HL-60/S4 treated with retinoic acid at 250 ng/mL for 4 days and 3 days (cell line): ENCODE measurements around the gene FCRL5.
"Not testable (repeated sequence)": the region's sequence is repeated elsewhere in the genome, so short reads cannot be mapped to it uniquely, and the experiment has no call there.

Experiments
- in situ Hi-C: fragments of 300-500 bp; cut with MboI; formaldehyde crosslinking; loops from 2 replicates; pipeline ENCODE4 v1.7.0; 2022; ENCODE audit warnings: low sequenced_read_pairs

Gene FCRL5

DNA sequence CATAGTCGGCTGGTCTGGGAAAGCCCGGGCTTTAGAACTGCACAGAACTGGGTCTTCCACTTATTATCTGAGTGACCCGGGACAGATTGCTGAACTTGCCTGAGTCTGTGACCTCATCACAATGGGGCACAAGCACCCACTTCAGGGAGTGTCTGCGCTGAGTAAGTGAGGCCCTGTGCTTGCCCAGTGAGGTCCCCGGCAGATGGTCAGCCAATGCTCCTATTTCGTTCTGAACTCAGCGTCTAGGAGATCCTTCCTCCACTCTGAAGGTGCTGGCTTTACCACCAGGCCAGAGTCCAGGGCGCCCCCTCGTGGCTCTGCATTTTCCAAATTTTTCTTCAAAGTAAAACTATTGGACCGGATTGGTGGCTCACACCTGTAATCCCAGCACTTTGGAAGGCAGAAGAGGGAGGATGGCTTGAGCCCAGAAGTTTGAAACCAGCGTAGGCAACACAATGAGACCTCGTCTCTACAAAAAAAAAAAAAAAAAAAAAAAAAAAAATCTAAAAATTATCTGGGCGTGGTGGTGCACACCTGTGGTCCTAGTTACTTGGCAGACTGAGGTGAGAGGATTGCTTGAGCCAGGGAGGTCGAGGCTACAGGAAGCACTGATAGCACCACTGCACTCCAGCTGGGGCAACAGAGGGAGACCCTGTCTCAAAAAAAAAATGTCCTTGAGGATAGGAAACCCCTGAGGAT lies 61.7 kb downstream of the FCRL5 start:
- in situ Hi-C loops = loop anchor here (5.0 to 10.0 kb wide), 2 partner anchors 103 to 296 kb away; no protein-coding TSS in a partner anchor

DNA sequence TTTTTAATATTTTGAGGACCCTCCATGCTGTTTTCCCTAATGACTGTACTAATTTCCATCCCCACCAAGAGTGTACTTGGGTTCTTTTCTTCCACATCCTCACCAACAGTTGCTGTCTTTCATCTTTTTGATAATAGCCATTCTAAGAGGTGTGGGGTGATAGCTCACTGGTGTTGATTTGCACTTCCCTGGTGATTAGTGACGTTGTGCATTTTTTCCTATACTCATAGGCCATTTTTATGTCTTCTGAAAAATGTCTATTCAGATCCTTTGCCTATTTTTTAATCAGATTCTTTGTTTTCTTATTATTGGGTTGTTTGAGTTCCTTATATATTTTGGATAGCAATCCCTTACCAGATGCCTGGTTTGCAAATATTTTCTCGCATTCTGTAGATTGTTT lies 64.2 kb downstream of the FCRL5 start:
- in situ Hi-C loops = no loop called here

DNA sequence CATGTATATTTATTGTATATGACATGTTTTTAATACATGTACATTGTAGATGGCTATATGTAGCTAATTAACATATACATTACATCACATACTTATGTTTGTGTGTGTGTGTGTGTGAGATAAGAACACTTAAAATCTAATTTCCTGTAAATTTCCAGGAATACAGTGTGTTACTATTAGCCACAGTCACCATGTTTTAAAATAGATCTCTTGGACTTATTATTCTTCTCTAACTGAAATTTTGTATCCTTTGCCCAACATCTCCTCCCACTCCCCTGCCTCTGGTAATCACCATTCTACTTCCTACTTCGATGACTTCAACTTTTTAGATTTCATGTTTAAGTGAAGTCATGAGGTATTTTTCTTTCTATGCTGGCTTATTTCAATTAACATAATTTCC lies 64.8 kb downstream of the FCRL5 start:
- in situ Hi-C loops = no loop called here

DNA sequence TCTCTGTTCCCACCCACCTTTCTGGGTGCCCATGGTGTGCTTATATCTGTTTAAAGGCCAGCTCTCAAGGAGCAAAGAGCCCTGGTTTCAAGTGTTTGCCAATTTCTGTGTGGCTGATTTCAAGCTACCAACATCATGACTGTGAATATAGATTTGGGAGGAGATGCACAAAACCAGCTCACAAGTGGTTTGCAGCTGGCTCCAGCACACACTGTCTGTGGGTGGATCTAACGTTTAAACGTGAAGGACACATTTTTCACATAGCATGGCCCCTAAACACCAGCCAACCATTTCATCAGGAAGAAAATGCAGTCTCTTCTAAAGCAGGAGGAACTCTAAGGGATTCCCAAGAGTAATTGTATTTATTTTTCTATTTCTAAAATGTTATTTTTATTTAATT lies 65.2 kb downstream of the FCRL5 start:
- in situ Hi-C loops = no loop called here

DNA sequence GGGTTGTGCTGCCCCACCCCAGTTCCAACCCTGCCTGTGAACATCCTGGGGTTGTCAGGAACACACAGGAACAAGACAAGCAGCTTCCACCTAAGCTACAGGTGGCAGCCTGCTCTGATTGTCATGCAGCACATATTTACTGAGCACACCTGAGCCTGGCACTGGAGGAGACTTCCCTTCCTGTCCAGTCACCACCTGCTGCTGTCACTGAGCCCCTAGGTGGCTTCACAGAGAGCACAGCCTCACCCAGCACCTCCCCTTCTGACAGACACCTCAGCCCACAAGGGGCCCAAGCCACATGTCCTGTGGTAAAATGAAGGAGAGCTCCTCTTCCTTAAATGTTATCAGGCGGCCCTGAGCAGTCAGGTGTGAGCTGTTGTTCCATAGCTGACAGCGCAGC lies 65.9 kb downstream of the FCRL5 start:
- in situ Hi-C loops = not testable (repeated sequence)

DNA sequence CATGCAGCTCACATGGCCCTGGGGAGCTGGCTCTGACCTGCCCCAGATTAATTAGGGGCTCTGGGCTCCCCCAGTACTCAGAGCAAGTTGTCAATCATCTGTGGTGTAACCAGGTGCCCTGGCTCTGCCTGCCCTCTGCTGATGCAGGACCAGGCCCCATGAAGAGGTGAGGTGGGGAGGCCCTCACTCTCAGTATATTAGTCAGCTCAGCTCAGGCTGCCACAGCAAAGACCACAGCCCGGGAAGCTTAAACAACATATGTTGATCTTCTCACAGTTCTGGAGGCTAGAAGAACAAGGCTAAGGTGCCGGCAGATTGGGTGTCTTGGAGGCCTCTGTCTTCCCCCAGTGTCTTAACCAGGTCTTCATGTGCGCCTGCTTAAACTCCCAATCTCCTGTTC lies 66.5 kb downstream of the FCRL5 start:
- in situ Hi-C loops = no loop called here

DNA sequence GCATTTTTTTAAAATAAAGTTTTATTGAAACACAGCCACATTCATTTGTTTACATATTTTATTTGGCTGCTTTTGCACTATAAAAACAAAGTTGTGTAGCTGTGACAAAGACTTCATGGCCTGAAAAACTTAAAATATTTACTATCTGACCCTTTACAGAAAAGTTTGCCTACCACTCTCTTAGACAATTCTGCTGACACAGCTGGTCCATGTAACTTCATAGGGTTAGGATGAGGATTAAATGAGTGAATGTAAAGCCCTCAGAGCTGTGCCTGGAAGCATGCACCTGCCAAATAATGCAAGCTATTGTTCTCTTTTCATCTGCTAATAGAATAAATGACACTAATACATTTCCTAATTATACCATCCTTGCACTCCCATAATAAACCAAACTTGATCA lies 67.7 kb downstream of the FCRL5 start:
- in situ Hi-C loops = no loop called here

DNA sequence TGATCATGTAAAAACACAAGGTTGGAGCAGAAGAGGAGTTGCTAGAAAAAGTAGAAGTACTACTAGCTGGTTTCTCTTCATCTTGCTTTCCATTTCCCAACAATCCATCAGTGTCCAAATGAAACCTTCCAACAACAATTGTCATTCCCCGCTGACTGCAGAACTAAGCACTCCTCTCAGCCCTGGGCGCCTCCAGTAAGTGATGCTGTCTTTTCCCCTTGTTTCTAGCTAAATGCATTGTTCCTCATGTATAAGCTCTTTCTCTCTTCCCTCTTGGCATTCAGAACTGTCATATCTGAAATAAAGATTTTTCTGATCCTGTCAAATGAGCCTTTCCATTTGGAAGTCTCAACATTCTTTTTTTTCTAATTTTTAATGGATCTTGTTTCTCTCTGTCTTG lies 68.7 kb downstream of the FCRL5 start:
- in situ Hi-C loops = no loop called here

DNA sequence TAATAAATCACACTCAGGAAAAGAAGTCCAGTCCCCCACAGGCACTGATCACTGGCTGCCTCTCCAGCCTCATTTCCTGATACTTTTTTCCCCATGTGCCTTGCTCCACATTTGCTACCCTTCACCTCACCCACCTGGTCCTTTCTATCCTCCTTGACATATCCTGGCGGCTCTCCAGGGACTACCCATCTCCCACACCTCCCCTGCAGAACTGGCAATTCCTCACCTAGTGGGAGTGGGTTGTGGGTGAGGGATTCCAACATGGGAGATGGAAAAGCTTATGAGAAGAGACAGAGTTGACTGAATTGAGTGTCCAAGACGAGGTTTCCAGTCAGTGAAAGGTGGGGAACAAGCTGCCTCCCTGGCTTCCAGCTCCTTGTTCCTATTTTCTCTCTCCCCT lies 69.6 kb downstream of the FCRL5 start:
- in situ Hi-C loops = no loop called here

DNA sequence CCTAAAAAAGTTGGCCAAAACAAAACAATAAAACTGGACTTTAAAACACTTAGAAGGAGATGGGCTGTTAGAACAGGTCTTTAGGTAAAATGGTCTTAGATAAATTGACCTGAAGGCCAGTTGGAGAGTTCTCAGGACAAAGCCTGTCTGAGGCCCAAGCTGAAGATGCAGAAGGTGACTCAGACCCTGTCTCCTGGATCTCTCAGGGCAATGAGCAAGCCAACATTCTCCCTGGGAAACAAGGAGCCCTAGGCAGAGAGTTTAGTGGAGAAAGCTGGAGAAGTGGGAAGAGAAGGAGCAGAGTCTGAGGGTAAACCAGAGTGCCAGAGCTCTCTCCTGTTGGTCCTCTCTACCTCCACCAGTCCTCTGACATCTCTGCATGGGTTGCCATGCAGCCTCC lies 70.1 kb downstream of the FCRL5 start:
- in situ Hi-C loops = no loop called here

DNA sequence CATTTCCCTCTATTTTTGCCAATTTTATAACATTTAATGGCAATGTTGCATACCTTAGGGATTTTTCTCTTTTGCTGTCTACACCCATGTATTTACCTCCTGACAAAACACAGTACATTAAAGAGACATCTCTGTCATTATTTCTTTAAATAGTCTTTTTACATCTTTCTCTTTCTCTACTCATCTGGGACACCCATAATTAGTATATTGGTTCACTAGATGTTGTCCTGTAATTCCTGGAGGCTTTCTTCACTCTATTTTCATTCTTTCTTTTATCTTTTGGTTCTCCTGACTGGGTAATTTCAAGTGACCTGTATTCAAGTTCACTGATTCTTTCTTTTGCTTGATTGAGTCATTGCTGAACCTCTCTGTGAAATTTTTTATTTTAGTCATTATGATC lies 74.3 kb downstream of the FCRL5 start:
- in situ Hi-C loops = no loop called here

DNA sequence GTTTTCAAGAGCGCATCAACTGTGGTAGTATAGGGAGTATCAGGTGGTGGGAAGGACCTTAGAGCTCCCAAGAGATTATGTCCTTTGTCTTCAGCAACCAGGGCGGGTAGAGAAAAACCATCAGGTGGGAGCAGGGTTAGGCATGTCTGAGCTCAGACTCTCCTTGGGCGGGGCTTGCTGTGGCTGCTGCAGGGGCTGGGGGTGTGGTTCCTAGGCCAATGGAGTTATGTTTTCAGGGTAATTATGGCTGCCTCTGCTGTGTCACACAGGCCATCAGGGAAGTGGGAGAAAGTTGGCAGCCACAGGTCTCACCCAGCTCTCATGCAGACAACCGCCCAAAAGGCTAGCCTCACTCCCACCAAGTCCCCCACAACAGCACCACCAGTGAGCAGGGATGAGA lies 74.9 kb downstream of the FCRL5 start:
- in situ Hi-C loops = no loop called here

DNA sequence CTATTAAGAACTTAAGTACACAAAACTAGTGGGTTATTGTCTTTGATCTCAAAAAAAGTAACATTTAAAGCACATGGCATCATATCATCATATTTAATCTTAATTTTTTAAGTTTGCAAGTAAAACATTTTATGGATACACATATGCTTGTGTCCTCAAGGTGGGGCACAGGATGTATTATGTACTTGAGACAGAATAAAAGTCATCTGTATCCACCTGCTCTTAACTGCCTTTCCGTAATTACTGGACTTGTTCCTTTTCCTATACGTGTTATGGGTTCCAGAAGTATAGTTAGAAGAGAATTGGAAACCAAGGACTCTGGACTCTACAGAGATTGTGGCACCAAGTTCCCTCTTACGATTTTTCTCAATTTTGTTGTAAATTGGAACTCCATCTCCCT lies 79.4 kb downstream of the FCRL5 start:
- in situ Hi-C loops = no loop called here

DNA sequence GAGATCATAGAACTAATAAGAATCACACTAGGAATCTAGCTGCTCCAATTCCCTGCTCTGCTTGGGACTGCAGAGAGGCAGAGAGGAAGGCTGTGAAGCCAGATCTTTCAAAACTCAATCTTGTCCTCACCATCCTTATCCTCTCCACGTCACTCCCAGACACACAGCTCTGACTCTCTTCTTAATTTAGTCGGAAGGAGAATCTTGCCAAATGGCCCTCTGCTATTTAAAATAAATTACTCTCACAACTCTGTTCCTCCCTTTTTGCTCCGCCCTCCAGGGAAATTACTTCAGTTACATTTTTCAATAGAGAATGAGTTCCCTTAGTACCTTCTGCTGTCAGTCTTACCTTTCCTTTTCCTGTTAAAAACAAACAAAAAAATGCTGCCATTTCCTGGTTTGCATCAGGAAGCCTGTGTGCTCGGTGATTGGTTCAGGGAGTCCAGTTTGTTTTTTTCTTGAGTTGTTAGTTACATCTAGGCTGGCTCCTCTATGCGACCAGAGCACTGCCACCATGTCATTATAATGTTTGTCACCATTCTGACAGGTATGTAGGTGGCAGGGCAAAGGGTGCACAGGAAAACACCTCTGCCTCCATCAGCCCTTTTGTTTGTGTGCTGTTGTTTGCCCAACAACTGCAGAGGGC lies 80.1 kb downstream of the FCRL5 start:
- in situ Hi-C loops = no loop called here

DNA sequence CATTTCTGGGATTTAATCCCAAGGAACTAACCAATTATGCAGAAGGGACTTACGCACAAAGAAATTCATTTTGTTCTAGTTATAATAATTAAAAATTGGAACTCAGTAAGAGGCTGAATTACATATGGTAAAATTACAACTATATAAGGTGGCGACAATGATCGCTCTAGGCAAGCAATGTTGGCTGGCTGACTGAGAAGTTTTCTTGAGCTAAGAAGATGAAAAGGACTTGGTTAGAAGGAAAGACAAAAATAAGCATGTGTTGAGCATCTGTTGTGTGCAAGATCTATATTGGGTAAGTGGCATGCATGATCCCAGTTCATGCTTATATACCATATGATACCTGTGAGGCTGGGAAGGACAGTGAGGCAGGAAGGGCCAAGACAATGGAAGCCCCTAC lies 80.8 kb downstream of the FCRL5 start:
- in situ Hi-C loops = no loop called here

DNA sequence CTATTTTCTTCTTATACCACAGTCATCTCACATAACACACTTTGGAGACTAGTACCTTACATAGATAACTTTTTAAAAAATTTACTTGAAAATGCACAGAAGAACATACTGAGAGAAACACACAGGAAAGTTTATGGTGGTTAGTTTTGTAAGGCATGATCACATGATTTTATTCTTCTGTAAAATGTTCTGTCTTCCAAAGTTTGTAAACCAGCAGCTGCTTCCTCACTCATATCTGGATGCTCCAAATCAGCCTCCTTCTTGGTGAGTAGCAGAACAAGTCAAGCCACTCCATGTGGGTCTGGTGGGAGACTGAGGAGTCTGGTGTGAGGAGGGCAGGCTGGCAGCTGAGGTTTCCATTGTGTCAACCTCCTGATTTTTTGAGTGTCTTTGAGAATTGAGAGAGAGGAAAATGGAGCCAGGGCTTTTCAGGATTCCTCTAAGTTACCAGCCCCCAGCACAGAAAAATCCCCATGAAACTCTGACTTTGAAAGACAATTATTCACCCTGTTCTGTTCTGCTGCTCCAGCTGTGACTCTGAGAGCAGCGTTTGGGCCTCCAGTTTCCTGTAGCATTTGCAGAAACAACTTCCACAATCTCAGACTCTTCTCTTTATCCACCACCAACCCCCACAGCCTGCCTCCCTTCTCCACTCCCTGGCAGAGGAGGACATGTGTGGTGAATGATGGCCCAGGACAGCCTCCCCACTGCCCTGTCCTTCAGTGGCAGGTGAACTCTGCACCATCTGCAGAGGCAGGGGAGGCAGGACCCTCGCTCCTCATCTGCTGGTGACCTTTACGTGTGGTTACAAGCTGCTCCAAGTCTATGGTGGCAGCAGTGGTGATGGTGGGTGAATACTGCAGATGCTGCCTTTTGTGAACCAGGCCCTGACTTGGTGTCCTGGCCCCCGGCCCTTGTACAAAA lies 82.3 kb downstream of the FCRL5 start:
- in situ Hi-C loops = no loop called here

DNA sequence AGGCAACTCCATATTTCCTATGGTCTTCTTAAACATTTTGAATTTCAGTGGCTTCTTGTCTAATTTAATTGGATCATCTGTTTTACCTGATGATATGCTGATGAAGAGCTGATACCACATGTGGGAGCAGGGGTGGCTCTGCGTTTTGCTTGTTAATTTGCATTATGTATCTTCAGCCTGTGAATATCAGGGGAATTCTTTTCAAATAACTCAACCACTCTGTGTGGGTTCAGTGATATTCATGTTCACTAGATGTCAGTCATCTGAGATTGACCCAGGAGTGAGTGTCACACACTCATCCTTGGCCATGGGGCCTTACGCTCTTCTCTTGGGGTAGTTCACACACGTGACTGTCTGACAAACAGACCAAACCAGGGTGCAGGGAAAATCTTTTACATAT lies 83.0 kb downstream of the FCRL5 start:
- in situ Hi-C loops = no loop called here

DNA sequence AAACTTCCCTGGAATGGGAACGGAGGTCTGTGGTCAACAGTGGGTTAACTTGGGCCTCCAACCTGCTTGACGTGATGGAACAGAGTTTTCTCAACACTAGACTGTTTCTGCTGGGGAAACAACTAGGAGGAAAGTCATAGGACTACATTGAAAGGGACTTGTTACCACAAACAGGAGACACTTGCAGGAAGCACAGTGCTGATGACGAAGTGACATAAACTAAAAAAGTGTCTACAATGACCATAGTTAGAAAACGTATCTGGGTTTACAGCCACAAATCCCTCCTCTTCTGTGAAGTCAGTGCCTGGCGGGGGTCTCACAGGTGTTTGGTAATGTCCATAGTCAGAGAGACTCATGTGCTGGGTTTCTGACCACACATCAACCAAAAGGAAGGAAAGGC lies 86.3 kb downstream of the FCRL5 start:
- in situ Hi-C loops = no loop called here
